ENCODE data around the gene ST3GAL4.

ST3GAL4 gene

DNA sequence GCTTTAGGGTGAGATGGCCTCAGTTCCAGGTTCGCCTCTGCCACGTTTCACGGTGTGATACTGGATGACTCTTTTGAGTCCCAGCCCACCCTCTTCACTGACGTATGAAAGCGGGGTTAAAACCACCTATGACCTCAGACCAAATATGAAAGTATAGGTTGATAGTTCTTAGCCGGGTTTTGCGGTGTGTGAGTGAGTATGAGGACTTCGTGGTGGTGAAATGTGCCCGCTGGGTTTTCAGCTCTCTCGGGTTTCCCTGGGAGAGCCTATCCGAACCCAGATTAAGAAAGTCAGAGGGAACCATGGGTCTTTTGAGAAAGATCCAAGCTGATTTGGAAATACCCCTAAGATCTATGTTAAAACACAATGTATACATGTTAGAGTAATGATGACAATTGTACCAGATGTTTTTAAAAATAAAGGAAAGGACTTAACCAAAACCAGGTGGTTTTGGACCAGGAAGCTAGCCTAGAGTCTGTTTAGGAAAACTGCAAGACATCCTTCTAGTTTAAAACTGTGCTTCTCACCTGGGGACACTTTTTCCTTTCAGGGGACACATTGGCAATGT, 25.8 kb upstream of the ST3GAL4 start:
- no peak for DNase-seq (ENCODE audit: low spot score)

DNA sequence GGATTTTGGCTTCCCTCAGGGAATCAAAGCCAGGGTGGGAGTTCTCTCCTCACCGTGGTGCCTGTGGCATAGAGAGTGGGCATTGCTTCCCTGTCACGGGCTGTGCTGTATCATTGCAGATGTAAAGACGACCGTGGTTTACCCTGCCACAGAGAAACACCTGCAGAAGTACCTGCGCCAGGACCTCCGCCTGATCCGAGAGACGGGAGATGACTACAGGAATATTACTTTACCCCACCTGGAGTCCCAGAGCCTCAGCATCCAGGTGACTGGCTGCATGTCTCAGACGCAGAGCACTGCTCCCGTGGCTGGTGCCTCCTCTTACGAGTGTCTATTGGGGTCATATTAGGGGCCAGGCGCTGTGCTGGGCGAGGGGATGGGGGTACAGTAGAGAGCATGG, 24.2 kb upstream of the ST3GAL4 start:
- DNase-seq (ENCODE audit: low spot score), result no peak

DNA sequence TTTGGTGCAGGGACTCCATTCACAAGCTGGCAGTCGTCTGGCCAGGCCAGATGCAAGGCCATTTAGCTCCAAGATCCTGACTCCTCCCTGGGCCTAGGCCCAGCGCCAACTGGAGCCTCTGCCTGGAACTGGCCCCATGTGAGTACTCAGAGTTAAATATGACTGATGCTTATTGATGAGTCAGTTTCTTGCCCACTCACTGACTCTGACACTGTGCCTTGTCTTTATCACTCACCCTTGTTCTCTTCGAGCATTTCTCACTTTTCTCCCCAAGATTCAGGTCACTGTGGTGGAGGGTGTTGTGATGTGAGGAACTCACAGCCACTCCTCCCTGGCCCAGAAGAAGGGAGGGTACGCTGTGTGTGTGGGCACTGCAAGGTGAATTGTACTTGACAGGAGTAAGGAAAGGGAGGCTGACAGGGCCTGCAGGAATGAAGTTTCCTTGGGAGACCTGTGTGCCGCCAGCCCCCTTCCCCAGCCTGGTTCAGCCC, 23.2 kb upstream of the ST3GAL4 start:
- DNase-seq (ENCODE audit: low spot score), result no peak

GRCh38 chr11:126333142-126333541, 22.3 kb upstream of the ST3GAL4 start:
- DNase-seq (ENCODE audit: low spot score), result no peak

GRCh38 chr11:126334659-126335462, 20.6 kb upstream of the ST3GAL4 start:
- DNase-seq (ENCODE audit: low spot score), result no peak

- DNase-seq (ENCODE audit: low spot score), result no peak
Measured at GRCh38 chr11:126335463-126335760, 20.1 kb upstream of the ST3GAL4 start.

GRCh38 chr11:126336138-126336541, 19.3 kb upstream of the ST3GAL4 start:
- DNase-seq (ENCODE audit: low spot score), result no peak

- no peak for DNase-seq (ENCODE audit: low spot score)
Measured at GRCh38 chr11:126336671-126337101, 18.8 kb upstream of the ST3GAL4 start.

- DNase-seq (ENCODE audit: low spot score), result no peak
Measured at GRCh38 chr11:126337126-126337473, 18.4 kb upstream of the ST3GAL4 start.

GRCh38 chr11:126337474-126338241, 17.8 kb upstream of the ST3GAL4 start:
- DNase-seq (ENCODE audit: low spot score), result no peak

DNA sequence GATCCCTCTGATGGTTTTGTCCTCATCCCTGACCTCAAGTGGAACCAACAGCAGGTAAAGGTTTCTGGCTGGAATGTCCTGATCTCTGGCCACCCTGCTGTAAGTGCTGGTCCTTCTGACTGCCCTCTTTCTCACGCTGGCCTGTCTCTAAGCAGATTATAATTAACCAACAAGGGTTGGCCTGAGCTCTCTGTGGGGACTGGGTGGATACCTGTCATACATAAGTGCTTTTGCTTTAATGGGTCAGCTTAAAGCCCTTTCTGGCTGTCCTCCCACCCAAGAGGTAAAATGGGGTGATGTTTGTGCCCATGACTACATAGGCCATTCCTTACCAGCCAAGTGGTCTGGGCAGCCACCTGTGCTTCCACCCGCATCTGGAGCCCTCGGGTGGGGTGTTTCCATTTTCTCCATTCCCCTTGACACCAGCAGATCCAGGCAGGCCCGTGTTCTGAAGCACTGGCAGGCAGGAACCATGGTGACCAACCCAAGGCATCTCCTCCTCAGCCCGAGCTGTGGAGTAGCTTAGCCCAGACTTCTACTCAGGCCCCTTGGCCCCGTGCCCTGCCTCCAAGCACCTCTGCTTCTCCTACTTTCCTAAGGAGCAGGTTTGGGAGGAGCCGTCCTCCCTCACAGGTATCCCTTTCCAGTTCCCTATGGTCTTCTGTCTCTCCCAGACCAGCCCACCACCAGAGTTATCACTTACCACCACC, 17.0 kb upstream of the ST3GAL4 start:
- DNase-seq (ENCODE audit: low spot score), result no peak

DNA sequence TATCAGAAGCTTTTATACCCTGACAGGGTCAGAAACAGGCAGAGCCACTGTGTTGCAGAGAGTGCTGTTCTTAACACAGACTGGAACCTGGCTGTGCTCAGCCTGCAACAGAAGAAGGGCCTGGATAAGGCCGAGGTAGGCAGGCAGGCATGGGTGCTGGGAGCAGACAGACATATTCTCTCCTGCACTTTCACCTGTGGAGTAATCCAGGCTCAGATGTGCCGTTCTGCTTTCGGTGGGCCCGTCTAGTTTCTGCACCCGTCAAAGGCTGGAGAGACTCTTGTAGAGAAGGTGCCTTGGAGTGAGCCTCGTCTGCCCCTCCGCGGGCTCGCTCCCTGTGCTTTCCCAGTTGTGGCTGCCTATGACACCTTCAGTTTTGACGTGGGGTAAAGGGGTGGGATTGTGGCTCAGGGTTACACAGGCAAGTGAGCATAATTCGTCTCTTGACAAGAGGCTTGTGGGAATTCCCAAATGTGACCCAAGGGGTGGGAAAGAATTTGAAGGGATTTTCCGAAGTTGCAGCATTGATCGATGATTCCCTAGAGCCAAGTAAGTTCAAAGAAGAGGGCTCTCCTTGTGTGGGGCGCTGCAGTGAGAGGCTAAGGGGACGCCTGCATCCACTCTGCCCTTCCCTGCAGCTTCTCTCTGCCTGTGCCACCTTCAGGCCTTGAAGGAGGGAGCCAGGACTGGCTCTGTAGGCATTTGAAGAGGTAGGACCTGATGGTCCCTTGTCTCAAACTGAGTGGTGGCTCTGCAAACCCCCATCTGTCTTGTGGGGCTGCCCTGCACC, 16.2 kb upstream of the ST3GAL4 start:
- DNase-seq (ENCODE audit: low spot score), result no peak

- no peak for DNase-seq (ENCODE audit: low spot score)
Measured at GRCh38 chr11:126339863-126340434, 15.5 kb upstream of the ST3GAL4 start.

GRCh38 chr11:126340960-126341606, 14.4 kb upstream of the ST3GAL4 start:
- no peak for DNase-seq (ENCODE audit: low spot score)

GRCh38 chr11:126341760-126342161, 13.7 kb upstream of the ST3GAL4 start:
- no peak for DNase-seq (ENCODE audit: low spot score)

DNA sequence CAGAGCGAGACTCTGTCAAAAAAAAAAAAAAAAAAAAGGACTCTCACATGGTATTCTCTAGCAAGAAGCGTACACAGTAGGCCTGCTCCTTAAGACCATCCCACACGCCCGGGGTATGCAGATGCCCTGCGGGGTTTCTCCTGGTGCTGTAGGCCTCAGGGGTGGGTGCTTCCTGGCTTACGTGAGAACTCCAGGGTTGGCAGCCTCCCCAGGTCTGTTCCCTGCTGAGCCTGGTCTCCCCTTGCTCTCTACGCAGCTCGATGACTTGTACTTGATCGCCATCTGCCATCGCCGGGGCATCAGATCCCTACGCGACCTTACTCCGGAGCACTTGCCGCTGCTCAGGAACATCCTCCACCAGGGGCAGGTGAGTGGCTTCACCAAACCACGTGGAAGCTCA, 12.4 kb upstream of the ST3GAL4 start:
- no peak for DNase-seq (ENCODE audit: low spot score)

- no peak for DNase-seq (ENCODE audit: low spot score)
Measured at GRCh38 chr11:126344141-126345080, 11.1 kb upstream of the ST3GAL4 start.

DNA sequence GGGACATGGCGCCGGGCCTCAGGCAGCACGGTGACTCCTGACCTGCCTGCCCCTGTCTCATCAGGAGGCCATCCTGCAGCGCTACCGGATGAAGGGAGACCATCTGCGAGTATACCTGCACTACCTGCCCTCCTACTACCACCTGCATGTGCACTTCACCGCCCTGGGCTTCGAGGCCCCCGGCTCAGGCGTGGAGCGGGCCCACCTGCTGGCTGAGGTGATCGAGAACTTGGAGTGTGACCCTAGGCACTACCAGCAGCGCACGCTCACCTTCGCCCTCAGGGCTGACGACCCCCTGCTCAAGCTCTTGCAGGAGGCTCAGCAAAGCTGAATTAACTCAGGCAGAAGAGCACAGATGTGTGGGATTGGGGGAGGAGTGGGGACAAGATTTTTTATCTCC, 10.2 kb upstream of the ST3GAL4 start:
- DNase-seq (ENCODE audit: low spot score), result no peak
